HepG2 (cell line): Measurements from ENCODE around the gene DCST2. TPM values are rescaled to one million over a fixed set of nuclear protein-coding genes. Genes with fewer than 3 reads are reported as not detected.

Source experiments
- ATAC-seq: fragments of 200-7000 bp; cut with Tn5 transposase; 3 replicates; pipeline ENCODE4 v1.9.1; 2020; ENCODE audit warnings: mild to moderate bottlenecking, moderate library complexity
- BruUV-seq: library from RNA; stranded (reverse); fragments of 400-500 nt; replicated peaks from 2 replicates; lab custom pipeline; 2021; lab: Mats Ljungman, UMichigan
- CTCF ChIA-PET: fragments of 300-600 bp; formaldehyde crosslinking; extraction: SDS; loops from one replicate; lab custom pipeline; 2021; ENCODE audit warnings: low total read pairs, inconsistent platforms, low intra/inter-chr PET ratio; lab: Yijun Ruan, JAX
- POLR2A ChIA-PET: fragments of 350-600 bp; sonication (Branson Sonifier 250); formaldehyde crosslinking; loops from one replicate; lab custom pipeline; 2020; ENCODE audit warnings: antibody characterized with exemption, inconsistent platforms; lab: Yijun Ruan, JAX
- DNase-seq: peaks from one replicate; pipeline ENCODE4 v3.0.0-alpha.2; 2015; ENCODE audit warnings: low spot score
- FAIRE-seq: peaks from 3 replicates; lab custom pipeline; 2011; peaks lifted over from hg19 to GRCh38; lab: Jason Lieb, UNC
- H2AFZ ChIP-seq: one replicate; pipeline ENCODE4 v1.6.1; 2011; ENCODE audit warnings: low read length, inconsistent platforms
- H3K27ac ChIP-seq: fragments of 300-600 bp; 3 replicates; pipeline ENCODE4 v1.8.0; 2011; ENCODE audit warnings: mixed run types, mild to moderate bottlenecking, mixed read lengths, low read length, inconsistent platforms; ENCODE audit not compliant: insufficient read depth; ENCODE audit errors: extremely low read length
- H3K27me3 ChIP-seq, 2 experiments: fragments of 200-600 bp in 1 of 2; 2 replicates in 1 of 2; 3 replicates in 1 of 2; pipeline versions ENCODE4 v1.6.0 to v1.8.0; 2011; ENCODE audit warnings: low read length in 2 of 2, mild to moderate bottlenecking in 2 of 2, moderate library complexity in 2 of 2, inconsistent platforms in 1 of 2; ENCODE audit not compliant: insufficient read depth in 2 of 2, control insufficient read depth in 1 of 2
- H3K36me3 ChIP-seq, 2 experiments: fragments of 200-600 bp in 1 of 2; replicated peaks in 1 of 2; 2 replicates in 1 of 2; 3 replicates in 1 of 2; pipeline versions ENCODE4 v1.5.1 to v1.8.0; 2011; ENCODE audit warnings: low read length in 2 of 2, inconsistent platforms in 1 of 2; ENCODE audit not compliant: insufficient read depth in 2 of 2, control insufficient read depth in 1 of 2
- H3K4me1 ChIP-seq: 2 replicates; pipeline ENCODE4 v1.5.1; 2012; ENCODE audit warnings: low read length, inconsistent platforms; ENCODE audit not compliant: insufficient read depth
- H3K4me2 ChIP-seq: 2 replicates; pipeline ENCODE4 v1.6.0; 2011; ENCODE audit warnings: low read depth, low read length, inconsistent platforms
- H3K4me3 ChIP-seq, 3 experiments: fragments of 200-600 bp in 1 of 3; sonication (generic), shearing (Covaris generic) in 1 of 3; replicated peaks in 1 of 3; 2 replicates each; pipeline ENCODE4 v1.5.1; 2011 to 2016; ENCODE audit warnings: low read length in 3 of 3, inconsistent platforms in 2 of 3, low read depth in 2 of 3, mild to moderate bottlenecking in 2 of 3, control low read depth in 1 of 3, mixed read lengths in 1 of 3; ENCODE audit not compliant: insufficient read depth in 1 of 3
- H3K79me2 ChIP-seq: one replicate; pipeline ENCODE4 v1.6.1; 2011; ENCODE audit warnings: low read length, inconsistent platforms; ENCODE audit not compliant: insufficient read depth
- H3K9ac ChIP-seq: 2 replicates; pipeline ENCODE4 v1.6.0; 2011; ENCODE audit warnings: mild to moderate bottlenecking, low read depth, low read length, inconsistent platforms; ENCODE audit not compliant: insufficient read depth
- H3K9me3 ChIP-seq: 2 replicates; pipeline ENCODE4 v1.5.1; 2012; ENCODE audit warnings: mild to moderate bottlenecking, low read length
- H4K20me1 ChIP-seq: 2 replicates; pipeline ENCODE4 v1.6.0; 2011; ENCODE audit warnings: inconsistent platforms, mild to moderate bottlenecking, low read length, moderate library complexity; ENCODE audit not compliant: insufficient read depth
- CBX2 ChIP-seq, 2 experiments: fragments of 200-600 bp in 1 of 2; sonication (generic); formaldehyde crosslinking in 1 of 2; IDR thresholded peaks; 2 replicates each; pipeline versions ENCODE4 v1.7.0 to v1.8.1; 2018 to 2022; ENCODE audit warnings: low read depth in 2 of 2, low read length in 1 of 2, mild to moderate bottlenecking in 1 of 2, missing genetic modification reagents in 1 of 2
- TOPORS ChIP-seq: sonication (generic); formaldehyde crosslinking; IDR thresholded peaks from 2 replicates; pipeline ENCODE4 v1.8.0; 2023; ENCODE audit warnings: mild to moderate bottlenecking, missing genetic modification reagents
- TRIM22 ChIP-seq: fragments of 450-650 bp; IDR thresholded peaks from 2 replicates; pipeline ENCODE4 v1.6.1; 2017
- WGBS: methylation state at CpG from one replicate; pipeline ENCODE4 v1.1.6; 2017; ENCODE audit warnings: low lambda C conversion rate; 5-methylcytosine and 5-hydroxymethylcytosine counted together
- in situ Hi-C: cut with HindIII; loops from 2 replicates; pipeline ENCODE4 v1.10.0; 2017; ENCODE audit warnings: low pct_unique_long_range_greater_than_20kb; ENCODE audit not compliant: extremely low pct_ligation_motif_present
- intact Hi-C: fragments of 100-400 bp; cut with micrococcal nuclease; formaldehyde crosslinking; loops from one replicate; pipeline ENCODE4 v1.10.0; 2022; ENCODE audit not compliant: unreplicated experiment
- polyA plus RNA-seq, 8 experiments: library from polyadenylated mRNA; depleted of rRNA in 3 of 8; stranded (reverse) in 7 of 8; unstranded in 1 of 8; fragments of >200 nt; fragmentation: Illumina TruSeq in 4 of 8; extraction: Trizol in 4 of 8; gene quantifications; 2 replicates each; pipeline versions ENCODE4 v1.2.1 to v1.2.3, GENCODE V29; 2011 to 2016; ENCODE audit warnings: low read depth in 4 of 8, missing spikeins in 1 of 8, mixed read lengths in 1 of 8; ENCODE audit not compliant: insufficient read depth in 1 of 8
- total RNA-seq, 5 experiments: library from RNA; depleted of rRNA; stranded (reverse); fragments of >200 nt; fragmentation: Illumina TruSeq; extraction: Trizol; gene quantifications; 2 replicates each; pipeline ENCODE4 v1.2.3, GENCODE V29; 2016; ENCODE audit warnings: low read depth in 1 of 5

The DCST2 gene
- total and polyA plus RNA-seq, 2 of the 13 experiments (the other 11 are each of a cell fraction or from before 2014, with no cell fraction given): 0.74 TPM; not detected in 1

GRCh38 chr1:155061381-155062150 is 28.0 kb upstream of the DCST2 start (continued):
- TF ChIP-seq CBX2 (IDR thresholded peaks at IDR 0.05; ENCODE audit: low read depth, low read length) (no peak), CBX2 (CRISPR knock-in tag; IDR thresholded peaks at IDR 0.05; ENCODE audit: low read depth) (no peak)

DNA sequence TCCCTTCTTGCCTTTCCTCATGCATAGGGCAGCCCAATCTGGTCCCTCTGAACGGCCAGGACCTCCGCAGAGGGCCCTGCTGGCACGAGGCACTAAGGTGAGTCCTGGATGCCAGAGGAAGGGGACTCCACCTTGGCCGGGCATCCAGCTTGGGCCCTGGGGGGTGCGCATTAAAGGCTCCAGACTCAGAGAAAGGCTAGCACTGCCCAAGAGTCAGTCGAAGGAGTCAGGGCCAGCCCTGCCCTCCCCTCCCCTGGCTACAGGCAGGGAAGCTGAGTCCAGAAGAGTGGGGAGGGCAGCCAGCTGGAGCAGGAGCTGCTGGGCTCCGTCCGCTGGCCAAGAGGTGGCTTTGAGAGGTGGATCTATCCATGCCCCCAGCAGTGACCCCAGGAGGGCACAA is 27.2 kb upstream of the DCST2 start:
- in situ Hi-C loops (loop anchor here (5.0 kb wide), 1 partner anchor 78 kb away; the partner anchor contains the start of gene FLAD1), intact Hi-C loops (loop anchor here (5.0 kb wide), 1 partner anchor 63 kb away; no protein-coding TSS in a partner anchor)
- H2AFZ ChIP-seq: no peak overlapping the region
- 82% methylated on average over 4 of the region's 8 CpGs for WGBS
- BruUV-seq: no TSS peak
- ATAC-seq (no peak), FAIRE-seq (no peak), DNase-seq (no peak)
- H3K4me1 ChIP-seq: peaks cover 32% of the 10 kb centered on the region
- no peak overlapping the region for H3K27ac ChIP-seq
- peaks cover 6 to 17% of the 10 kb centered on the region in 2 experiments for H3K36me3 ChIP-seq
- CTCF ChIA-PET: interaction anchor here (0.7 to 4.0 kb wide), 5 partner anchors 10 to 99 kb away, joined by 5 to 39 read pairs (median 9); partner anchors contain the start of gene ADAM15
- H4K20me1 ChIP-seq: no peaks in the 10 kb centered on the region
- no peaks in the 10 kb centered on the region for H3K27me3 ChIP-seq
- TF ChIP-seq TRIM22: no peak
- no peak for TF ChIP-seq TOPORS (CRISPR knock-in tag)
- H3K9ac ChIP-seq: no peak overlapping the region
- POLR2A ChIA-PET: interaction anchor here (1.3 kb wide), 1 partner anchor 11 kb away, joined by 4 read pairs; no protein-coding TSS in a partner anchor
- no peak overlapping the region for H3K4me2 ChIP-seq
- H3K9me3 ChIP-seq: no peaks in the 10 kb centered on the region
- H3K79me2 ChIP-seq: peaks cover 9% of the 10 kb centered on the region
- H3K4me3 ChIP-seq: no peak overlapping the region
